CD4-positive, CD25-positive, alpha-beta regulatory T cell (primary cell): ENCODE results near the gene LSG1. TPM values are rescaled to one million over a fixed set of nuclear protein-coding genes. Genes with fewer than 3 reads are reported as not detected.
A peak's percentile ranks its signal among the peaks of the same experiment; 100 is the strongest.
"Not testable (repeated sequence)": the region's sequence is repeated elsewhere in the genome, so short reads cannot be mapped to it uniquely, and the experiment has no call there.

Source experiments
- ATAC-seq, 2 donors: fragments of 150-1000 bp; cut with Tn5 transposase; one replicate each; pipeline ENCODE4 v1.10.0; 2021; ENCODE audit warnings: low read depth in 2 of 2, moderate number of reproducible peaks in 2 of 2, moderate library complexity in 1 of 2
- DNase-seq, 3 donors: peaks; one replicate each; pipeline versions ENCODE4 v3.0.0 to v3.0.0-alpha.2; 2012 to 2022; ENCODE audit warnings: mixed read lengths in 1 of 3
- H3K27ac ChIP-seq: one replicate; pipeline ENCODE4 v1.7.0; 2013; ENCODE audit warnings: mild to moderate bottlenecking, low read length; ENCODE audit not compliant: insufficient read depth, poor library complexity, severe bottlenecking
- H3K27me3 ChIP-seq: one replicate; pipeline ENCODE4 v1.7.0; 2013; ENCODE audit warnings: low read length; ENCODE audit not compliant: control insufficient read depth, insufficient read depth
- H3K36me3 ChIP-seq: one replicate; pipeline ENCODE4 v1.7.0; 2013; ENCODE audit warnings: mild to moderate bottlenecking, low read length, moderate library complexity; ENCODE audit not compliant: control insufficient read depth, insufficient read depth
- H3K4me1 ChIP-seq: 2 replicates; pipeline ENCODE4 v1.7.0; 2013; ENCODE audit warnings: mild to moderate bottlenecking, low read length; ENCODE audit not compliant: insufficient read depth, control insufficient read depth, poor library complexity, severe bottlenecking
- H3K4me3 ChIP-seq: one replicate; pipeline ENCODE4 v1.7.0; 2013; ENCODE audit warnings: low read depth, mild to moderate bottlenecking, low read length, moderate library complexity
- H3K9me3 ChIP-seq, 2 experiments: 1 replicate in 1 of 2; 2 replicates in 1 of 2; pipeline ENCODE4 v1.7.0; 2013; ENCODE audit warnings: low read length in 2 of 2, mild to moderate bottlenecking in 1 of 2, moderate library complexity in 1 of 2; ENCODE audit not compliant: control insufficient read depth in 2 of 2
- H3K27ac Mint-ChIP-seq, 3 donors: one replicate each; pipeline ENCODE4 v1.8.0; 2020 to 2022; ENCODE audit warnings: mild to moderate bottlenecking in 3 of 3, mixed read lengths in 3 of 3, moderate library complexity in 2 of 3
- H3K27me3 Mint-ChIP-seq: one replicate; pipeline ENCODE4 v1.8.0; 2022; ENCODE audit warnings: mild to moderate bottlenecking, mixed read lengths
- H3K36me3 Mint-ChIP-seq: one replicate; pipeline ENCODE4 v1.8.0; 2020; ENCODE audit warnings: mixed read lengths
- H3K4me1 Mint-ChIP-seq, 4 donors: one replicate each; pipeline ENCODE4 v1.8.0; 2020 to 2022; ENCODE audit warnings: mixed read lengths in 4 of 4, mild to moderate bottlenecking in 1 of 4
- H3K4me3 Mint-ChIP-seq, 4 donors: one replicate each; pipeline ENCODE4 v1.8.0; 2020 to 2022; ENCODE audit warnings: mild to moderate bottlenecking in 4 of 4, mixed read lengths in 4 of 4, moderate library complexity in 3 of 4
- H3K9me3 Mint-ChIP-seq, 7 donors: one replicate each; pipeline ENCODE4 v1.8.0; 2020 to 2022; ENCODE audit warnings: mixed read lengths in 7 of 7, mild to moderate bottlenecking in 3 of 7, moderate library complexity in 2 of 7
- polyA plus RNA-seq, 4 donors: library from polyadenylated mRNA; unstranded; fragments of 300-500 nt; fragmentation: Illumina TruSeq; gene quantifications; one replicate each; pipeline ENCODE4 v1.2.3, GENCODE V29; 2021
- total RNA-seq: library from RNA; stranded (reverse); gene quantifications from one replicate; pipeline ENCODE4 v1.2.3, GENCODE V29; 2022

The LSG1 gene
- total and polyA plus RNA-seq, 5 donors from 2014 or later, result 12.1 to 50.5 (median 21.8) TPM

DNA sequence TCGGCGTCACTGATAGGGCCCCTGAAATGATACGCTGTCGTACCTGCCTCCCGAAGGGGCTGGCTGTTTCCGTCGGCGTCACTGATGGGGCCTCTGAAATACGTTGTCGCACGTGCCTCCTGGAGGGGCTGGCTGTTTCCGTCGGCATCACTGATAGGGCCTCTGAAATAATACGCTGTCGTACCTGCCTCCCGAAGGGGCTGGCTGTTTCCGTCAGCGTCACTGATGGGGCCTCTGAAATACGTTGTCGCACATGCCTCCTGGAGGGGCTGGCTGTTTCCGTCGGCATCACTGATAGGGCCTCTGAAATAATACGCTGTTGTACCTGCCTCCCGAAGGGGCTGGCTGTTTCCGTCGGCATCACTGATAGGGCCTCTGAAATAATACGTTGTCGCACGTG, 41.3 kb downstream of the LSG1 start:
- H3K4me3 Mint-ChIP-seq, H3K27ac Mint-ChIP-seq, ATAC-seq, H3K36me3 ChIP-seq, H3K27ac ChIP-seq, H3K9me3 ChIP-seq, H3K27me3 Mint-ChIP-seq, H3K9me3 Mint-ChIP-seq, H3K27me3 ChIP-seq, DNase-seq, H3K4me3 ChIP-seq, H3K36me3 Mint-ChIP-seq: not testable (repeated sequence)
- H3K4me1 ChIP-seq, result peaks cover 16% of the 10 kb centered on the region
- H3K4me1 Mint-ChIP-seq, result peaks cover 0 to 14% (median 0%) of the 10 kb centered on the region in 4 donors

DNA sequence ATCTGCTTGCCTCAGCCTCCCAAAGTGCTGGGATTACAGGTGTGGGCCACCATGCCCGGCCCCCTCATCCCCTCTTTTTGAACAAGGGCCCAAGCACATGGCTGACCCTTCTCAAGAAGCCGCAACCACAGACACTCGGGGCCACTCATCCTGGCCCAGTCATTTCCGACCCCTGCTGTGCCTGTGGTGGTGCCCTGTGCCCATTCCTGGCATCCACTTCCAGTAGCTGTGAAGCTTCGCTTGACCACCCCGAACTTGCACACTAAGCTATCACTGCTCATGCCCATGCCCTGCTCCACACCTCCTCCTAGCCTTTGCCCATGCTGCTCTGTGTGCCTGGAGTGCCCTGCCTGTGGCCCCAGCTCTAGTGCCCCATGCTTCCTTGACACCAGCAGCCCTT, 47.0 kb downstream of the LSG1 start:
- Mint-ChIP-seq H3K27me3 (no peaks in the 10 kb centered on the region), H3K27ac (no peak overlapping the region), H3K36me3 (no peaks in the 10 kb centered on the region), H3K4me1 (no peaks in the 10 kb centered on the region), H3K4me3 (no peak overlapping the region), H3K9me3 (no peaks in the 10 kb centered on the region)
- Histone ChIP-seq H3K27me3 (no peaks in the 10 kb centered on the region), H3K36me3 (no peaks in the 10 kb centered on the region), H3K9me3 (no peaks in the 10 kb centered on the region), H3K4me3 (no peak overlapping the region), H3K27ac (no peak overlapping the region), H3K4me1 (no peaks in the 10 kb centered on the region)
- ATAC-seq (no peak), DNase-seq (no peak)

DNA sequence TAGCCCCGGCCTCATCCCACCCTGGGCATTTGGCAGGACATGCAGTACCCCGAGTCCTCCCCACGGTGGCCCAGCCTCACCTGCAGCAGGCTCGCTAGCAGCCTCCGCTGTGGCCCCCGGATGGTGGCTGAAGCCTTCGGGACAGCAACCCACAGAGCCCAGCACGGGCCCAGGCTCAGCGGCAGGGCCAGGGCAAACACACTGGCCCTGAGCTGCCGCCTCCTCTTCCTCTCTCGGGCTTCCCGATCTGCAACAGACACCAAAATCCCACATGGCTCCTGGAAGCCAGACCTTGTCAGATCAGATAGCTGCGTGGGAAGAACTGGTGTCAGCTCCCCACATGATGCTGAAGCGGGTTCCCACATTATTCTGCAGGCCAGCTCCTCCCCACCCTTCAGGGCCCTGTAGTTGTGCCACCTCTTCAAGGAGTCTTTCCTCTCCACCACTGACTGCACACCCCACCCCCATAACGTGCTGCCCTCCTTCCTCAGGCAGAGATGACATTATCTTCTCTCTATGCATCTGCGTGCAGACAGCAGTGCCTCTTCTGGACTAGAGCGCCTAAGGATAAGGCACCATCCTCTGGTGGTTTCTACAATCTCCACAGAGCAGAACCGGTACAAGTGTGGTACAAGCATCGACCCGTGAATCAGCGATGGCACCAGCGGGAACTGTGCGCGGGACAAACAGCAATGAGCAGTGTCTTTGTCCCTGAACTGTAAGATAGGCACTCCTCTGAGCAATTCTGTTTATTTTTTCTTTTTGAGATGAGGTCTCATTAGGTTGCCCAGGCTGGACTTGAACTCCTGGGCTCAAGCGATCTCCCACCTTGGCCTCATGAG, 48.3 kb downstream of the LSG1 start:
- DNase-seq (no peak), ATAC-seq (no peak)
- Histone ChIP-seq H3K4me3 (no peak overlapping the region), H3K27ac (no peak overlapping the region), H3K9me3 (no peaks in the 10 kb centered on the region), H3K4me1 (no peaks in the 10 kb centered on the region), H3K27me3 (no peaks in the 10 kb centered on the region), H3K36me3 (no peaks in the 10 kb centered on the region)
- H3K4me3 Mint-ChIP-seq, result no peak overlapping the region
- no peaks in the 10 kb centered on the region for H3K9me3 Mint-ChIP-seq
- H3K27ac Mint-ChIP-seq, result no peak overlapping the region
- H3K36me3 Mint-ChIP-seq, result no peaks in the 10 kb centered on the region
- no peaks in the 10 kb centered on the region for H3K27me3 Mint-ChIP-seq
- H3K4me1 Mint-ChIP-seq, result no peaks in the 10 kb centered on the region

DNA sequence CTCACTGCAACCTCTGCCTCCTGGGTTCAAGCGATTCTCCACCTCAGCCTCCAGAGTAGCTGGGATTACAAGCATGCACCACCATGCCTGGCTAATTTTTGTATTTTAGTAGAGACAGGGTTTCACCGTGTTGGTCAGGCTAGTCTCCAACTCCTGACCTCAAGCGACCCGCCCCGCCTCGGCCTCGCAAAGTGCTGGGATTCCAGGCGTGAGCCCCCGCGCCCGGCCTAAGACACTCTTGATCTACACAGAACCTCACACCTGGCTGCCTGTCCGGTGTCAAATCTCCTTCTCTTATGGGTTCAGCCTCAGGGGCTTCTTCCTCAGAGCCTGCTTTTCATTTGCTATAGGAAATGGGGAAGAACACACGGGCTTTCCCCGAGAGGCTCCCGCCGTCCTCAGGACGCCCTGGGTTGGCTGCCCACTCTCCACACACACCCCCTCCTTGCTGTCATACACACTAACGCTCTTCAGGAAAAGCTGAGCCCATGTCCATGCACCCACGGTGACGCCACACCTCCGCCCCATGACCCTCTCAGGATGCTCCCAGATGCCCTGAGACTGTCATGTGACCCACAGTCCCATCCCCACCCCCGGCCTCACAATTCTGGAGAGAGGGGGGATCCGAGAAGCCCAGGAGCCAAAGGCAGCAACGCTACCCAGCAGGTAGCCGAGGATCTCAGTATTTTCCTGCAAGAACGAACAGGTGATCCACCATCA, 49.2 kb downstream of the LSG1 start:
- Mint-ChIP-seq H3K4me1 (no peaks in the 10 kb centered on the region), H3K27me3 (no peaks in the 10 kb centered on the region), H3K4me3 (no peak overlapping the region), H3K9me3 (no peaks in the 10 kb centered on the region), H3K36me3 (no peaks in the 10 kb centered on the region), H3K27ac (no peak overlapping the region)
- no peak for ATAC-seq
- Histone ChIP-seq H3K27me3 (no peaks in the 10 kb centered on the region), H3K9me3 (no peaks in the 10 kb centered on the region), H3K4me1 (no peaks in the 10 kb centered on the region), H3K36me3 (no peaks in the 10 kb centered on the region), H3K27ac (no peak overlapping the region), H3K4me3 (no peak overlapping the region)
- no peak for DNase-seq

DNA sequence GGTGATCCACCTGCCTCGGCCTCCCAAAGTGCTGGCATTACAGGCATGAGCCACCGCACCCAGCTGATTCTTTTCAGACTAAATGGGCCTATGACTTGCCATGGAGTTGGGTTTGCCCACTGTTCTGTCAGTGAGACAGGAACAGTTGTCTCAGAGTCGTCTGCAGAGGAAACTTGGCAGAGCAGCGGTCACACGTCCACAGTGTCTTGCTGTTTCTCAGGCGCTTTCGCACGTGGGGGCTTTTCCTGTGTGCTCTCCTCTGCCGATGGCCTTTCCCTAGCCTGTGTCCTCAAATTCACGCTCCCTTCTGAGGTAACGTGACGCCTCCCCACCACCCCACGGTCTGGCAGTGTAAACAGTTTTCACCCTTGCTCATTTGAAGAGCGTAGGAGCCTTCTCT, 50.0 kb downstream of the LSG1 start:
- H3K36me3 Mint-ChIP-seq, result no peaks in the 10 kb centered on the region
- no peaks in the 10 kb centered on the region for H3K4me1 Mint-ChIP-seq
- no peak for DNase-seq

DNA sequence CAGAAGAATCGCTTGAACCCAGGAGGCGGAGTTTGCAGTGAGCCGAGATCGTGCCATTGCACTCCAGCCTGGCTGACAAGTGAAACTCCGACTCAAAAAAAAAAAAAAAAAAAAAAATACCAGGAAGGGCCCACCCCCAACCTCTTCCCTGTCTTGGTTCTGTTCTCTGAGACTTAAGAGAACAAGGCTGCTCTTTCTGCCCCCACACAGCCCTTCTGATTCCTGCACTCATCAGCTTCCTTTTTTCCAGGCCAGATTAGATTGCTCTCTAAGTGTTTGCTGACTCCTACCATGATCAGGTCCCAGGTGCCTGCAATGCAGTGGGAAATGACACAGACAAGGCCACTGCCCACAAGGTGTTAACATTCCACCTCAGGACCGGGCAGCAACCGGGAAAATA, 51.8 kb downstream of the LSG1 start:
- Histone ChIP-seq H3K36me3 (no peaks in the 10 kb centered on the region), H3K4me1 (no peaks in the 10 kb centered on the region), H3K4me3 (no peak overlapping the region), H3K9me3 (no peaks in the 10 kb centered on the region), H3K27me3 (no peaks in the 10 kb centered on the region), H3K27ac (no peak overlapping the region)
- Mint-ChIP-seq H3K27me3 (no peaks in the 10 kb centered on the region), H3K9me3 (no peaks in the 10 kb centered on the region), H3K4me3 (no peak overlapping the region), H3K36me3 (no peaks in the 10 kb centered on the region), H3K27ac (peak overlapping the region in 1 of 3 donors; percentile 62), H3K4me1 (no peaks in the 10 kb centered on the region)
- DNase-seq (no peak), ATAC-seq (no peak)

More for the DNA sequence above, 50.0 kb downstream of the LSG1 start:
- H3K36me3 ChIP-seq, result no peaks in the 10 kb centered on the region
- no peaks in the 10 kb centered on the region for H3K4me1 ChIP-seq
- no peak for ATAC-seq
- no peak overlapping the region for H3K27ac ChIP-seq
- no peaks in the 10 kb centered on the region for H3K27me3 ChIP-seq
- Mint-ChIP-seq H3K27me3 (no peaks in the 10 kb centered on the region), H3K27ac (no peak overlapping the region), H3K4me3 (no peak overlapping the region), H3K9me3 (no peaks in the 10 kb centered on the region)
- H3K4me3 ChIP-seq, result no peak overlapping the region
- H3K9me3 ChIP-seq, result no peaks in the 10 kb centered on the region

DNA sequence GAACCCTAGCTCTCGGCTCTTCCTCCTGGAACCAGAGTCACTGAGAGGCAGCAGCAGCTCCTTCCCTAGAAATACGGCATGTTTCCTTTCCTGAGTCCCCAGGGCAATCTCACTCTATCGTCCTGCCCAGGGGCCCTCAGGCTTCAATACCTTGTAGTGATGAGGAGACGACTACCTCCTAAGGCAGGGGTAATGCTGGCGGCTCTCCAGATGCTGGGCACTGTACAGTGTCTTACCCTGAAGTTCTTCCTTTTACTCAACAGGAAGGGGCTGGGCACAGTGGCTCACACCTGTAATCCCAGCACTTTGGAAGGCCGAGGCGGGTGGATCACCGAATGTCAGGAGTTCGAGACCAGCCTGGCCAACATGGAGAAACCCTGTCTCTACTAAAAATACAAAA, 52.2 kb downstream of the LSG1 start:
- H3K4me1 ChIP-seq, result no peaks in the 10 kb centered on the region
- H3K9me3 Mint-ChIP-seq, result no peaks in the 10 kb centered on the region
- H3K4me3 Mint-ChIP-seq, result no peak overlapping the region
- ATAC-seq (no peak), DNase-seq (no peak)
- H3K4me1 Mint-ChIP-seq, result no peaks in the 10 kb centered on the region
- no peaks in the 10 kb centered on the region for H3K36me3 Mint-ChIP-seq
- no peaks in the 10 kb centered on the region for H3K27me3 ChIP-seq
- no peaks in the 10 kb centered on the region for H3K9me3 ChIP-seq
- H3K36me3 ChIP-seq, result no peaks in the 10 kb centered on the region
- H3K27ac ChIP-seq, result no peak overlapping the region
- H3K27ac Mint-ChIP-seq, result no peak overlapping the region
- no peaks in the 10 kb centered on the region for H3K27me3 Mint-ChIP-seq
- H3K4me3 ChIP-seq, result no peak overlapping the region
